Skeletal muscle tissue (tissue), 4 donors: ENCODE data around the gene BSPRY. TPM values are rescaled to one million over a fixed set of nuclear protein-coding genes. Genes with fewer than 3 reads are reported as not detected.
"Not testable (repeated sequence)": the region's sequence is repeated elsewhere in the genome, so short reads cannot be mapped to it uniquely, and the experiment has no call there.

Experiments used
- H3K27ac ChIP-seq: one replicate; pipeline ENCODE4 v1.7.0; 2013; ENCODE audit warnings: mild to moderate bottlenecking, low read depth, low read length, inconsistent platforms
- H3K27me3 ChIP-seq, 3 donors: one replicate each; pipeline ENCODE4 v1.7.0; 2013; ENCODE audit warnings: low read length in 3 of 3; ENCODE audit not compliant: control insufficient read depth in 3 of 3, insufficient read depth in 3 of 3
- H3K36me3 ChIP-seq, 3 donors: one replicate each; pipeline ENCODE4 v1.7.0; 2013; ENCODE audit warnings: low read length in 3 of 3; ENCODE audit not compliant: control insufficient read depth in 3 of 3, insufficient read depth in 3 of 3
- H3K4me1 ChIP-seq, 3 donors: one replicate each; pipeline ENCODE4 v1.7.0; 2013; ENCODE audit warnings: low read length in 3 of 3, mild to moderate bottlenecking in 3 of 3; ENCODE audit not compliant: control insufficient read depth in 3 of 3, insufficient read depth in 3 of 3
- H3K4me3 ChIP-seq, 3 donors: one replicate each; pipeline ENCODE4 v1.7.0; 2013; ENCODE audit warnings: low read length in 3 of 3
- H3K9ac ChIP-seq, 3 donors: one replicate each; pipeline ENCODE4 v1.7.0; 2013; ENCODE audit warnings: low read length in 3 of 3, mild to moderate bottlenecking in 3 of 3, moderate library complexity in 2 of 3, low read depth in 1 of 3
- H3K9me3 ChIP-seq, 3 donors: one replicate each; pipeline ENCODE4 v1.7.0; 2013; ENCODE audit warnings: low read length in 3 of 3; ENCODE audit not compliant: control insufficient read depth in 3 of 3
- total RNA-seq: library from RNA; depleted of rRNA; stranded (reverse); fragments of >200 nt; gene quantifications from one replicate; pipeline ENCODE4 v1.2.3, GENCODE V29; 2014
- donor health status: Osteomylitis.

Gene BSPRY
- total RNA-seq, 1 donor from 2014 or later: 1.0 TPM

- peak within 1 kb of the TSS; percentile 80 to 94 (median 88) for H3K9ac ChIP-seq
- H3K4me3 ChIP-seq: peak within 1 kb of the TSS; percentile 75 to 88 (median 83)
Measured at GRCh38 chr9:113376634-113377567, 27.6 kb downstream of the BSPRY start, which contains the start of gene HDHD3. HDHD3 (minus strand) TSS chr9:113376986; CDS start chr9:113374354, 2,632 bp downstream.

GRCh38 chr9:113379094-113379828 is 29.9 kb downstream of the BSPRY start:
- H3K9me3 ChIP-seq, H3K27ac ChIP-seq, H3K4me3 ChIP-seq, H3K36me3 ChIP-seq, H3K9ac ChIP-seq, H3K27me3 ChIP-seq: not testable (repeated sequence)
- H3K4me1 ChIP-seq: peaks cover 5 to 12% (median 7%) of the 10 kb centered on the region in 3 donors

More at GRCh38 chr9:113376634-113377567, 27.6 kb downstream of the BSPRY start, which contains the start of gene HDHD3:
- no peaks in the 10 kb centered on the region for H3K9me3 ChIP-seq
- H3K4me1 ChIP-seq: peaks cover 5 to 12% (median 7%) of the 10 kb centered on the region in 3 donors
- no peaks in the 10 kb centered on the region for H3K27me3 ChIP-seq
- H3K27ac ChIP-seq: peak within 1 kb of the TSS; percentile 30
- peaks cover 0 to 26% (median 12%) of the 10 kb centered on the region in 3 donors for H3K36me3 ChIP-seq

- H3K36me3 ChIP-seq, H3K9me3 ChIP-seq, H3K4me3 ChIP-seq, H3K9ac ChIP-seq, H3K27ac ChIP-seq, H3K27me3 ChIP-seq: not testable (repeated sequence)
- peaks cover 5 to 12% (median 7%) of the 10 kb centered on the region in 3 donors for H3K4me1 ChIP-seq
Measured at GRCh38 chr9:113379829-113380210, 30.5 kb downstream of the BSPRY start.

GRCh38 chr9:113380869-113381378 is 31.6 kb downstream of the BSPRY start:
- no peaks in the 10 kb centered on the region for H3K9me3 ChIP-seq
- no peak overlapping the region for H3K4me3 ChIP-seq
- H3K36me3 ChIP-seq: peaks cover 0 to 3% (median 0%) of the 10 kb centered on the region in 3 donors
- H3K9ac ChIP-seq: no peak overlapping the region
- peaks cover 2 to 4% (median 3%) of the 10 kb centered on the region in 3 donors for H3K4me1 ChIP-seq
- no peaks in the 10 kb centered on the region for H3K27me3 ChIP-seq
- H3K27ac ChIP-seq: no peak overlapping the region

GRCh38 chr9:113381441-113381840 is 32.1 kb downstream of the BSPRY start:
- H3K4me3 ChIP-seq, H3K9me3 ChIP-seq, H3K4me1 ChIP-seq, H3K27me3 ChIP-seq, H3K27ac ChIP-seq, H3K9ac ChIP-seq, H3K36me3 ChIP-seq: not testable (repeated sequence)

- Histone ChIP-seq H3K4me1 (peaks cover 2 to 3% (median 3%) of the 10 kb centered on the region in 3 donors), H3K4me3 (no peak overlapping the region), H3K27ac (no peak overlapping the region), H3K36me3 (peaks cover 3 to 10% (median 3%) of the 10 kb centered on the region in 3 donors), H3K9me3 (no peaks in the 10 kb centered on the region), H3K9ac (no peak overlapping the region), H3K27me3 (no peaks in the 10 kb centered on the region)
Measured at GRCh38 chr9:113381909-113382411, 32.6 kb downstream of the BSPRY start.

GRCh38 chr9:113386571-113387393 is 37.4 kb downstream of the BSPRY start:
- H3K27ac ChIP-seq: no peak overlapping the region
- no peak overlapping the region for H3K9ac ChIP-seq
- H3K36me3 ChIP-seq: peaks cover 42 to 54% (median 46%) of the 10 kb centered on the region in 3 donors
- no peak overlapping the region for H3K4me3 ChIP-seq
- no peaks in the 10 kb centered on the region for H3K4me1 ChIP-seq
- no peaks in the 10 kb centered on the region for H3K9me3 ChIP-seq
- no peaks in the 10 kb centered on the region for H3K27me3 ChIP-seq

- no peaks in the 10 kb centered on the region for H3K9me3 ChIP-seq
- no peak overlapping the region for H3K9ac ChIP-seq
- H3K4me1 ChIP-seq: no peaks in the 10 kb centered on the region
- no peak overlapping the region for H3K4me3 ChIP-seq
- no peak overlapping the region for H3K27ac ChIP-seq
- H3K27me3 ChIP-seq: no peaks in the 10 kb centered on the region
- H3K36me3 ChIP-seq: peaks cover 50 to 62% (median 54%) of the 10 kb centered on the region in 3 donors
Measured at GRCh38 chr9:113387560-113388230, 38.4 kb downstream of the BSPRY start.

GRCh38 chr9:113388833-113389232 is 39.5 kb downstream of the BSPRY start:
- Histone ChIP-seq H3K4me3 (no peak overlapping the region), H3K36me3 (peaks cover 50 to 62% (median 54%) of the 10 kb centered on the region in 3 donors), H3K27ac (no peak overlapping the region), H3K4me1 (no peaks in the 10 kb centered on the region), H3K9me3 (no peaks in the 10 kb centered on the region), H3K9ac (no peak overlapping the region), H3K27me3 (no peaks in the 10 kb centered on the region)
